ENCODE results near the gene SLC46A1.

GRCh38 chr17:28350271-28350670, 55.7 kb downstream of the SLC46A1 start:
- no peak for TF ChIP-seq CTCF (IDR thresholded peaks at IDR 0.05; ENCODE audit: low read depth, low read length, poor library complexity, severe bottlenecking)
- TF ChIP-seq EZH2phosphoT487 (IDR thresholded peaks at IDR 0.05; ENCODE audit: borderline replicate concordance, low read length) = no peak
